GM12892 (cell line): ENCODE data around the gene LIM2.
"Not testable (repeated sequence)": the region's sequence is repeated elsewhere in the genome, so short reads cannot be mapped to it uniquely, and the experiment has no call there.

Experiments used
- POLR2A ChIP-seq: IDR thresholded peaks from 2 replicates; pipeline ENCODE4 v1.6.1; 2011; ENCODE audit warnings: low read depth, low read length, control low read depth
- POLR2AphosphoS5 ChIP-seq: IDR thresholded peaks from 2 replicates; pipeline ENCODE4 v1.6.1; 2011; ENCODE audit warnings: low read depth, low read length, control low read depth
- TAF1 ChIP-seq: IDR thresholded peaks from 2 replicates; pipeline ENCODE4 v1.6.1; 2011; ENCODE audit warnings: low read depth, mild to moderate bottlenecking, control low read depth, low read length, borderline replicate concordance

- not testable (repeated sequence) for TF ChIP-seq POLR2AphosphoS5, POLR2A, TAF1
These were observed 28.6 kb upstream of the LIM2 start for GRCh38 chr19:51416422-51416821.
